WTC11 (cell line): Measurements from ENCODE around the gene PSMD1. TPM values are rescaled to one million over a fixed set of nuclear protein-coding genes. Genes with fewer than 3 reads are reported as not detected.

Experiments
- ATAC-seq: fragments of 200-7000 bp; cut with Tn5 transposase; 2 replicates; pipeline ENCODE4 v1.10.0; 2021; ENCODE audit warnings: mild to moderate bottlenecking, moderate library complexity
- CTCF ChIA-PET: fragments of 300-600 bp; sonication (Branson Sonifier 250); formaldehyde crosslinking; loops from one replicate; lab custom pipeline; 2021; ENCODE audit warnings: antibody characterized with exemption; lab: Charles Lee
- POLR2A ChIA-PET: fragments of 350-600 bp; sonication (Branson Sonifier 250); formaldehyde crosslinking; loops from one replicate; lab custom pipeline; 2021; ENCODE audit warnings: antibody characterized with exemption; lab: Charles Lee
- DNase-seq: peaks from one replicate; pipeline ENCODE4 v3.0.0; 2021; ENCODE audit warnings: low spot score
- H3K27ac Mint-ChIP-seq: 2 replicates; pipeline ENCODE4 v1.8.0; 2021; ENCODE audit warnings: mixed read lengths
- H3K27me3 Mint-ChIP-seq: 2 replicates; pipeline ENCODE4 v1.8.0; 2021; ENCODE audit warnings: low read depth, mild to moderate bottlenecking, moderate library complexity, mixed read lengths
- H3K36me3 Mint-ChIP-seq: 2 replicates; pipeline ENCODE4 v1.8.0; 2021; ENCODE audit warnings: mixed read lengths
- H3K4me1 Mint-ChIP-seq: 2 replicates; pipeline ENCODE4 v1.8.0; 2022; ENCODE audit warnings: mixed read lengths
- H3K4me3 Mint-ChIP-seq: 2 replicates; pipeline ENCODE4 v1.8.0; 2021; ENCODE audit warnings: mild to moderate bottlenecking, moderate library complexity, mixed read lengths
- H3K9me3 Mint-ChIP-seq: 2 replicates; pipeline ENCODE4 v1.8.0; 2021; ENCODE audit warnings: mixed read lengths
- ATF1 ChIP-seq: sonication (generic); formaldehyde crosslinking; IDR thresholded peaks from 2 replicates; pipeline ENCODE4 v1.8.1; 2023; ENCODE audit warnings: mild to moderate bottlenecking, moderate library complexity, missing genetic modification reagents
- ATF3 ChIP-seq: sonication (generic); formaldehyde crosslinking; conservative IDR thresholded peaks from 2 replicates; pipeline ENCODE4 v1.8.1; 2022; ENCODE audit warnings: mild to moderate bottlenecking, missing genetic modification reagents
- CREM ChIP-seq: sonication (generic); formaldehyde crosslinking; IDR thresholded peaks from 2 replicates; pipeline ENCODE4 v1.8.1; 2022; ENCODE audit warnings: mild to moderate bottlenecking, missing genetic modification reagents, moderate library complexity
- CTCF ChIP-seq: fragments of 200-600 bp; IDR thresholded peaks from 2 replicates; pipeline ENCODE4 v1.8.0; 2022; ENCODE audit warnings: antibody characterized with exemption
- E2F5 ChIP-seq: sonication (generic); formaldehyde crosslinking; IDR thresholded peaks from 2 replicates; pipeline ENCODE4 v1.8.1; 2022; ENCODE audit warnings: mild to moderate bottlenecking, moderate library complexity, missing genetic modification reagents
- GABPB1 ChIP-seq: sonication (generic); formaldehyde crosslinking; IDR thresholded peaks from 2 replicates; pipeline ENCODE4 v1.8.1; 2023; ENCODE audit warnings: mild to moderate bottlenecking, missing genetic modification reagents
- HMGA2 ChIP-seq: fragments of 250-450 bp; sonication (Bioruptor Pico); IDR thresholded peaks from 2 replicates; pipeline ENCODE4 v1.4.0; 2021; ENCODE audit warnings: mild to moderate bottlenecking, moderate library complexity
- HMGXB4 ChIP-seq: sonication (generic); formaldehyde crosslinking; IDR thresholded peaks from 2 replicates; pipeline ENCODE4 v1.8.1; 2023; ENCODE audit warnings: mild to moderate bottlenecking, moderate library complexity, missing genetic modification reagents
- IRF1 ChIP-seq: sonication (generic); formaldehyde crosslinking; IDR thresholded peaks from 2 replicates; pipeline ENCODE4 v1.8.0; 2023; ENCODE audit warnings: missing genetic modification reagents
- MYBL2 ChIP-seq: sonication (generic); formaldehyde crosslinking; IDR thresholded peaks from 2 replicates; pipeline ENCODE4 v1.8.1; 2023; ENCODE audit warnings: mild to moderate bottlenecking, moderate library complexity, missing genetic modification reagents
- NR1H2 ChIP-seq: sonication (generic); formaldehyde crosslinking; IDR thresholded peaks from 2 replicates; pipeline ENCODE4 v1.9.0; 2021; ENCODE audit warnings: mild to moderate bottlenecking, moderate library complexity, missing genetic modification reagents
- RORB ChIP-seq: fragments of 250-450 bp; sonication (Bioruptor Pico); IDR thresholded peaks from 2 replicates; pipeline ENCODE4 v1.9.0; 2021; ENCODE audit warnings: mild to moderate bottlenecking
- TEAD1 ChIP-seq: sonication (generic); formaldehyde crosslinking; IDR thresholded peaks from 2 replicates; pipeline ENCODE4 v1.8.0; 2022; ENCODE audit warnings: mild to moderate bottlenecking, missing genetic modification reagents
- ZNF219 ChIP-seq: sonication (generic); formaldehyde crosslinking; IDR thresholded peaks from 2 replicates; pipeline ENCODE4 v1.8.0; 2023; ENCODE audit warnings: missing genetic modification reagents, mild to moderate bottlenecking, borderline replicate concordance
- ZNF423 ChIP-seq: fragments of 250-450 bp; sonication (Bioruptor Pico); IDR thresholded peaks from 2 replicates; pipeline ENCODE4 v2.1.2; 2022; ENCODE audit warnings: mild to moderate bottlenecking, moderate library complexity
- ZNF532 ChIP-seq: fragments of 250-450 bp; sonication (Bioruptor Pico); IDR thresholded peaks from 2 replicates; pipeline ENCODE4 v1.9.0; 2021; ENCODE audit warnings: mild to moderate bottlenecking, borderline replicate concordance
- total RNA-seq: library from RNA; stranded (reverse); gene quantifications from 3 replicates; pipeline ENCODE4 v1.2.3, GENCODE V29; 2021

PSMD1 gene
- total RNA-seq, 1 experiment from 2014 or later, result 163 TPM

- DNase-seq, result no peak
- CTCF ChIA-PET, result no interaction called here
Observed at GRCh38 chr2:231132129-231132528, 75.5 kb downstream of the PSMD1 start.

GRCh38 chr2:231133365-231134099, 76.9 kb downstream of the PSMD1 start:
- CTCF ChIA-PET, result no interaction called here
- DNase-seq (no peak), ATAC-seq (no peak)
- Mint-ChIP-seq H3K9me3 (no peaks in the 10 kb centered on the region), H3K27me3 (no peaks in the 10 kb centered on the region), H3K36me3 (no peaks in the 10 kb centered on the region), H3K27ac (no peak overlapping the region), H3K4me3 (no peak overlapping the region), H3K4me1 (peaks cover 28% of the 10 kb centered on the region)
- TF ChIP-seq CTCF, result no peak
- POLR2A ChIA-PET, result no interaction called here

More at GRCh38 chr2:231132129-231132528, 75.5 kb downstream of the PSMD1 start:
- no peak for ATAC-seq
- no peak for TF ChIP-seq ZNF219 (CRISPR knock-in tag)
- no peak for TF ChIP-seq IRF1 (CRISPR knock-in tag)
- no peak for TF ChIP-seq GABPB1
- TF ChIP-seq HMGXB4 (CRISPR knock-in tag), result no peak
- TF ChIP-seq E2F5 (CRISPR knock-in tag), result no peak
- no peak for TF ChIP-seq TEAD1 (CRISPR knock-in tag)
- TF ChIP-seq ZNF532 (CRISPR knock-in tag), result no peak
- no peak for TF ChIP-seq MYBL2 (CRISPR knock-in tag)
- Mint-ChIP-seq H3K27ac (no peak overlapping the region), H3K4me3 (no peak overlapping the region), H3K36me3 (no peaks in the 10 kb centered on the region), H3K27me3 (no peaks in the 10 kb centered on the region), H3K9me3 (no peaks in the 10 kb centered on the region), H3K4me1 (peaks cover 36% of the 10 kb centered on the region)
- POLR2A ChIA-PET, result no interaction called here

- no peak for ATAC-seq
- CTCF ChIA-PET, result interaction anchor here (0.5 to 1.4 kb wide), 2 partner anchors 16 to 47 kb away, joined by 3 to 6 read pairs; no protein-coding TSS in a partner anchor
- POLR2A ChIA-PET, result no interaction called here
- TF ChIP-seq MYBL2 (CRISPR knock-in tag) (no peak), ATF3 (CRISPR knock-in tag) (no peak), NR1H2 (CRISPR knock-in tag) (no peak), ATF1 (CRISPR knock-in tag) (no peak), HMGA2 (CRISPR knock-in tag) (no peak), ZNF423 (no peak), CREM (CRISPR knock-in tag) (no peak), RORB (no peak)
Observed at GRCh38 chr2:231134910-231135655, 78.4 kb downstream of the PSMD1 start.

More at GRCh38 chr2:231134910-231135655, 78.4 kb downstream of the PSMD1 start:
- Mint-ChIP-seq H3K9me3 (no peaks in the 10 kb centered on the region), H3K4me3 (no peak overlapping the region), H3K27ac (no peak overlapping the region), H3K4me1 (peaks cover 27% of the 10 kb centered on the region), H3K27me3 (no peaks in the 10 kb centered on the region), H3K36me3 (peaks cover 4% of the 10 kb centered on the region; the same call in 1 of the 2 replicates)
- DNase-seq, result no peak
